ENCODE results near the gene DDIT4. TPM values are rescaled to one million over a fixed set of nuclear protein-coding genes. Genes with fewer than 3 reads are reported as not detected.

The DDIT4 gene
- total and polyA plus RNA-seq, 2 of the 8 experiments (the other 6 are each of a cell fraction or from before 2014, with no cell fraction given), result 47.4 to 108 TPM

GRCh38 chr10:72274213-72274729 lies 547 bp downstream of the DDIT4 start:
- Histone ChIP-seq H4K20me1 (replicated peaks in 1 of 2; ENCODE audit: control insufficient read depth in 1 of 2, insufficient read depth in 2 of 2, low read length in 2 of 2) (peaks cover 15 to 23% of the 10 kb centered on the region in 2 experiments), H2BK12ac (ENCODE audit: low read depth, low read length) (peak overlapping the region; percentile 93), H3K23me2 (ENCODE audit: low read depth, low read length) (peaks cover 20% of the 10 kb centered on the region), H3K18ac (ENCODE audit: extremely low read depth, low read length) (peak overlapping the region; percentile 97), H3K79me2 (ENCODE audit: control insufficient read depth in 1 of 2, insufficient read depth in 2 of 2, low read length in 2 of 2) (peaks cover 0 to 19% of the 10 kb centered on the region in 2 experiments; a peak in 3 of 4 replicates), H3K56ac (replicated peaks; ENCODE audit: insufficient read length, low read depth, low read length) (peak overlapping the region; percentile 52), H2BK15ac (ENCODE audit: low read length) (0 out of 2 replicates have a peak overlapping the region, but pooled peaks have one; percentile 36), H3K9ac (replicated peaks in 1 of 4; ENCODE audit: extremely low read depth in 1 of 4, low read depth in 3 of 4, low read length in 3 of 4) (peak overlapping the region; percentile 69 to 94 (median 88)), H3K4me3 (ENCODE audit: extremely low read depth in 1 of 4, insufficient read depth in 2 of 4, low read depth in 3 of 4, low read length in 4 of 4) (peak overlapping the region; percentile 88 to 94 (median 93)), H3K27ac (ENCODE audit: low read depth, low read length) (peak overlapping the region; percentile 68; the same call in 1 of the 2 replicates), H2AK5ac (ENCODE audit: low read depth, low read length) (no peak overlapping the region), H4K5ac (ENCODE audit: insufficient read length, low read depth, low read length) (peak overlapping the region; percentile 46), H2BK120ac (replicated peaks; ENCODE audit: low read depth, low read length) (no peak overlapping the region), H4K8ac (ENCODE audit: extremely low read depth, insufficient read depth, low read length) (peak overlapping the region; percentile 89), H3K4ac (replicated peaks; ENCODE audit: insufficient read length, low read depth, low read length) (no peak overlapping the region), H4K91ac (replicated peaks; ENCODE audit: insufficient read length, low read length) (peak overlapping the region; percentile 51), H3K23ac (ENCODE audit: insufficient read length) (no peak overlapping the region), H3K4me2 (ENCODE audit: insufficient read depth in 1 of 2, low read depth in 2 of 2, low read length in 2 of 2) (peak overlapping the region; percentile 96 to 98), H2AFZ (ENCODE audit: low read length) (no peak overlapping the region), H2BK5ac (ENCODE audit: low read depth, low read length) (peak overlapping the region; percentile 99), H3K9me3 (ENCODE audit: insufficient read depth in 2 of 2, low read depth in 1 of 2, low read length in 1 of 2) (no peaks in the 10 kb centered on the region), H3K4me1 (replicated peaks in 1 of 4; ENCODE audit: control insufficient read depth in 3 of 4, insufficient read depth in 4 of 4, low read length in 3 of 4) (peaks cover 0 to 19% (median 15%) of the 10 kb centered on the region in 4 experiments; a peak in 6 of 7 replicates), H3K14ac (ENCODE audit: insufficient read length) (no peak overlapping the region), H3K27me3 (replicated peaks in 1 of 4; ENCODE audit: control insufficient read depth in 3 of 4, extremely low read depth in 1 of 4, insufficient read depth in 3 of 4, low read length in 3 of 4) (no peaks in the 10 kb centered on the region), H3K36me3 (ENCODE audit: control insufficient read depth in 2 of 4, insufficient read depth in 4 of 4, low read length in 3 of 4) (peaks cover 3 to 20% (median 10%) of the 10 kb centered on the region in 4 experiments; a peak in 7 of 8 replicates), H3K79me1 (ENCODE audit: low read depth, low read length) (no peaks in the 10 kb centered on the region), H2BK20ac (ENCODE audit: low read length) (no peak overlapping the region)
- 3% methylated on average over 40 of the region's 40 CpGs; no CpG with 5 or more reads in 1 of the 2 experiments for WGBS, 2 experiments (ENCODE audit: extremely low coverage in 1 of 2, insufficient coverage in 1 of 2, insufficient read length in 1 of 2, insufficient replicate concordance in 2 of 2, low coverage in 1 of 2, low lambda C conversion rate in 2 of 2, missing lambda C conversion rate in 1 of 2)
- FAIRE-seq, result no peak
- CTCF ChIA-PET (ENCODE audit: partially characterized antibody), result interaction anchor here (0.8 to 6.0 kb wide), 33 partner anchors 9 to 299 kb away, joined by 3 to 91 read pairs (median 6); no protein-coding TSS in a partner anchor
- POLR2A ChIA-PET (ENCODE audit: partially characterized antibody), result interaction anchor here (0.5 to 16.4 kb wide), 31 partner anchors 14 to 355 kb away, joined by 3 to 895 read pairs (median 6); partner anchors contain the start of genes ANAPC16, ASCC1, DNAJB12 and SPOCK2
- TF ChIP-seq TAF7 (optimal IDR thresholded peaks at IDR 0.05; ENCODE audit: borderline replicate concordance, low read depth, low read length) (peak; percentile 61), HDAC2 (IDR thresholded peaks at IDR 0.05; ENCODE audit: borderline replicate concordance in 1 of 2, low read depth in 2 of 2, low read length in 2 of 2) (peak in 1 of 2 experiments; percentile 51; a peak in 1 of 4 replicates), PHF8 (conservative IDR thresholded peaks at IDR 0.05; ENCODE audit: low read depth, low read length) (0 out of 2 replicates have a peak, but pooled peaks have one; percentile 17), RBBP5 (IDR thresholded peaks at IDR 0.05; ENCODE audit: borderline replicate concordance, low read depth, low read length) (no peak)
- DNase-seq (ENCODE audit: low read depth in 1 of 2, low spot score in 2 of 2), result no peak

Measured in H1 (cell line).